K562 (cell line): ENCODE results near the gene CHST7. TPM values are rescaled to one million over a fixed set of nuclear protein-coding genes. Genes with fewer than 3 reads are reported as not detected.

ENCODE experiments used
- FIP1L1 ChIP-seq: fragments of 200-400 bp; formaldehyde crosslinking; IDR thresholded peaks from 2 replicates; pipeline ENCODE4 v1.6.1; 2018; ENCODE audit warnings: mild to moderate bottlenecking, low read depth, low read length; ENCODE audit not compliant: poor library complexity, severe bottlenecking
- HLTF ChIP-seq: fragments of 450-650 bp; IDR thresholded peaks from 2 replicates; pipeline ENCODE4 v1.6.1; 2016
- NFXL1 ChIP-seq: fragments of 450-650 bp; formaldehyde crosslinking; IDR thresholded peaks from 2 replicates; pipeline ENCODE4 v1.4.0; 2021; ENCODE audit warnings: mild to moderate bottlenecking
- NONO ChIP-seq, 2 experiments: fragments of 200-400 bp in 1 of 2; fragments of 450-650 bp in 1 of 2; formaldehyde crosslinking in 1 of 2; IDR thresholded peaks; 2 replicates each; pipeline ENCODE4 v1.6.1; 2017; ENCODE audit warnings: low read depth in 2 of 2, mild to moderate bottlenecking in 2 of 2, moderate library complexity in 2 of 2, low read length in 1 of 2
- SAFB2 ChIP-seq: fragments of 200-400 bp; formaldehyde crosslinking; IDR thresholded peaks from 2 replicates; pipeline ENCODE4 v1.6.1; 2018; ENCODE audit warnings: borderline replicate concordance, low read length, low read depth, moderate library complexity; ENCODE audit not compliant: severe bottlenecking
- SIRT6 ChIP-seq: IDR thresholded peaks from one replicate; pipeline ENCODE4 v1.6.1; 2012; ENCODE audit warnings: low read depth, mild to moderate bottlenecking, control low read depth, inconsistent platforms, low read length, moderate library complexity
- ZBTB40 ChIP-seq, 2 experiments: fragments of 450-650 bp in 1 of 2; sonication (generic) in 1 of 2; formaldehyde crosslinking in 1 of 2; IDR thresholded peaks; 2 replicates each; pipeline versions ENCODE4 v1.7.1 to v1.9.0; 2016 to 2022; ENCODE audit warnings: inconsistent platforms in 1 of 2, mild to moderate bottlenecking in 1 of 2, missing genetic modification reagents in 1 of 2
- ZNF175 ChIP-seq: fragments of 200-800 bp; sonication (Bioruptor generic); IDR thresholded peaks from 2 replicates; pipeline ENCODE4 v1.6.1; 2016; ENCODE audit warnings: low read depth, mild to moderate bottlenecking, missing genetic modification characterization, missing compliant biosample characterization
- ZNF57 ChIP-seq: fragments of 450-650 bp; formaldehyde crosslinking; IDR thresholded peaks from 2 replicates; pipeline ENCODE4 v1.4.0; 2020; ENCODE audit warnings: mild to moderate bottlenecking, moderate library complexity
- ZNF589 ChIP-seq: fragments of 200-800 bp; sonication (Bioruptor generic); IDR thresholded peaks from 2 replicates; pipeline ENCODE4 v1.6.1; 2016; ENCODE audit warnings: low read depth, missing genetic modification characterization, missing compliant biosample characterization
- ZNF766 ChIP-seq: fragments of 200-800 bp; sonication (Bioruptor generic); conservative IDR thresholded peaks from 2 replicates; pipeline ENCODE4 v1.6.1; 2016; ENCODE audit warnings: missing genetic modification characterization, missing compliant biosample characterization
- polyA plus RNA-seq, 8 experiments: library from polyadenylated mRNA; depleted of rRNA in 4 of 8; stranded (reverse) in 5 of 8; unstranded in 3 of 8; fragments of >200 nt; fragmentation: Nextera tagmentation in 2 of 8; fragmentation: Illumina TruSeq in 1 of 8; extraction: Ambion mirVana in 2 of 8; extraction: Trizol in 1 of 8; gene quantifications; 2 replicates each; pipeline versions ENCODE4 v1.2.1 to v1.2.3, GENCODE V29; 2011 to 2014; ENCODE audit warnings: inconsistent platforms in 1 of 8, missing spikeins in 1 of 8
- total RNA-seq, 7 experiments: library from RNA; depleted of rRNA in 6 of 7; stranded (reverse); fragments of >200 nt in 6 of 7; fragmentation: Illumina TruSeq in 2 of 7; extraction: Trizol in 2 of 7; gene quantifications; 2 replicates each; pipeline versions ENCODE4 v1.2.1 to v1.2.3, GENCODE V29; 2011 to 2021; ENCODE audit warnings: low replicate concordance in 1 of 7
- TF ChIP-seq, protein P1 (sequence below): sonication (generic); formaldehyde crosslinking; IDR thresholded peaks from 2 replicates; pipeline ENCODE4 v1.4.0; 2020; ENCODE audit warnings: mild to moderate bottlenecking, missing genetic modification reagents
- TF ChIP-seq, protein P2 (sequence below): fragments of 450-650 bp; IDR thresholded peaks from 2 replicates; pipeline ENCODE4 v1.6.1; 2017; ENCODE audit warnings: mild to moderate bottlenecking, moderate library complexity

Gene CHST7
- total and polyA plus RNA-seq, 9 of the 15 experiments (the other 6 are each of a cell fraction or from before 2014, with no cell fraction given) = 0.04 to 0.41 (median 0.09) TPM; not detected in 2

- TF ChIP-seq, protein P1, sequence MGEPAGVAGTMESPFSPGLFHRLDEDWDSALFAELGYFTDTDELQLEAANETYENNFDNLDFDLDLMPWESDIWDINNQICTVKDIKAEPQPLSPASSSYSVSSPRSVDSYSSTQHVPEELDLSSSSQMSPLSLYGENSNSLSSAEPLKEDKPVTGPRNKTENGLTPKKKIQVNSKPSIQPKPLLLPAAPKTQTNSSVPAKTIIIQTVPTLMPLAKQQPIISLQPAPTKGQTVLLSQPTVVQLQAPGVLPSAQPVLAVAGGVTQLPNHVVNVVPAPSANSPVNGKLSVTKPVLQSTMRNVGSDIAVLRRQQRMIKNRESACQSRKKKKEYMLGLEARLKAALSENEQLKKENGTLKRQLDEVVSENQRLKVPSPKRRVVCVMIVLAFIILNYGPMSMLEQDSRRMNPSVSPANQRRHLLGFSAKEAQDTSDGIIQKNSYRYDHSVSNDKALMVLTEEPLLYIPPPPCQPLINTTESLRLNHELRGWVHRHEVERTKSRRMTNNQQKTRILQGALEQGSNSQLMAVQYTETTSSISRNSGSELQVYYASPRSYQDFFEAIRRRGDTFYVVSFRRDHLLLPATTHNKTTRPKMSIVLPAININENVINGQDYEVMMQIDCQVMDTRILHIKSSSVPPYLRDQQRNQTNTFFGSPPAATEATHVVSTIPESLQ (CRISPR knock-in tag) = no peak
- TF ChIP-seq ZNF589 (no peak), ZBTB40 (IDR thresholded peaks at IDR 0.05) (peak; percentile 83), ZBTB40 (CRISPR knock-in tag; IDR thresholded peaks at IDR 0.05) (no peak), ZNF57 (no peak), SIRT6 (no peak), ZNF766 (CRISPR knock-in tag) (peak; percentile 68), HLTF (no peak), SAFB2 (no peak), NFXL1 (no peak), NONO (IDR thresholded peaks at IDR 0.05; ENCODE audit: low read depth in 2 of 2, low read length in 1 of 2) (no peak), FIP1L1 (peak; percentile 36), ZNF175 (CRISPR knock-in tag) (no peak)
- TF ChIP-seq, protein P2, sequence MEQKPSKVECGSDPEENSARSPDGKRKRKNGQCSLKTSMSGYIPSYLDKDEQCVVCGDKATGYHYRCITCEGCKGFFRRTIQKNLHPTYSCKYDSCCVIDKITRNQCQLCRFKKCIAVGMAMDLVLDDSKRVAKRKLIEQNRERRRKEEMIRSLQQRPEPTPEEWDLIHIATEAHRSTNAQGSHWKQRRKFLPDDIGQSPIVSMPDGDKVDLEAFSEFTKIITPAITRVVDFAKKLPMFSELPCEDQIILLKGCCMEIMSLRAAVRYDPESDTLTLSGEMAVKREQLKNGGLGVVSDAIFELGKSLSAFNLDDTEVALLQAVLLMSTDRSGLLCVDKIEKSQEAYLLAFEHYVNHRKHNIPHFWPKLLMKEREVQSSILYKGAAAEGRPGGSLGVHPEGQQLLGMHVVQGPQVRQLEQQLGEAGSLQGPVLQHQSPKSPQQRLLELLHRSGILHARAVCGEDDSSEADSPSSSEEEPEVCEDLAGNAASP = no peak
Measured at GRCh38 chrX:46545111-46546005, 28.2 kb upstream of the CHST7 start, which contains the start of gene ZNF674 (continued).
